Esophagus muscularis mucosa (tissue), 4 donors: ENCODE data around the gene SPTB.

ENCODE experiments used
- EP300 ChIP-seq: sonication (generic); formaldehyde crosslinking; IDR thresholded peaks from one replicate; pipeline ENCODE4 v1.6.1; 2017; ENCODE audit warnings: antibody characterized with exemption
- POLR2A ChIP-seq: fragments of 450-650 bp; IDR thresholded peaks from one replicate; pipeline ENCODE4 v1.6.1; 2017; ENCODE audit warnings: antibody characterized with exemption, moderate library complexity, mild to moderate bottlenecking, low read depth
- POLR2AphosphoS5 ChIP-seq, 2 donors: sonication (generic); formaldehyde crosslinking; IDR thresholded peaks; one replicate each; pipeline ENCODE4 v1.6.1; 2017; ENCODE audit warnings: antibody characterized with exemption in 2 of 2
- TF ChIP-seq, protein P1 (sequence below), 3 experiments: fragments of 200-600 bp in 2 of 3; fragments of 450-650 bp in 1 of 3; sonication (generic) in 2 of 3; IDR thresholded peaks; one replicate each; pipeline ENCODE4 v1.5.1; 2017 to 2019; ENCODE audit warnings: antibody characterized with exemption in 3 of 3, mild to moderate bottlenecking in 2 of 3, moderate library complexity in 1 of 3

DNA sequence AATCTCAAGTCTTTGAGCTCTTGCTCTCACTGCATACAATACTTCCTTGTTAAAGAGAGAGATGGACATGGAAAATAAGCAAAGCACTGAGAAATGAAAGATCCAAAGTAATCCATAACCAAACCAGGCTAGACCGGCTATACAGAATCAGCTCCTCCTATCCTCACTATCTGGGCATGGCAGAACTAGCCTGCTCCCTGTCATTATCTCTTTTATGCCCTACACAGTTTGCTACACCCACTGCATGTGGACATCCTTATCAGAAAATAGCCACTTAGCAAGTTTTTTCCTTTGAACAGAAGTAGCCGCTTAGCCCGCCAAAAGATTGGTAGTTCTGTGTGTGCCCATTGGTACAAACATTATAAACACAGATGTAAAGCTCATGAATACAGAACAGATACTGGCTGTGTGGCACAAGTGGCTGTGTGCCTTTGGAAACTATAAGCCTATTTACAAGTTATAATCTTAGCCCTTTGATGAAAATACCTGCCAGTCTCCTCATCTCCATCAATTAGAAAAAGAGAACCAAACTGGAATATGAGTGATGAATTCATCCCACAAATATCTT lies 34.7 kb downstream of the SPTB start:
- TF ChIP-seq POLR2A (no peak), POLR2AphosphoS5 (IDR thresholded peaks at IDR 0.05) (no peak), EP300 (no peak)
- TF ChIP-seq, protein P1, sequence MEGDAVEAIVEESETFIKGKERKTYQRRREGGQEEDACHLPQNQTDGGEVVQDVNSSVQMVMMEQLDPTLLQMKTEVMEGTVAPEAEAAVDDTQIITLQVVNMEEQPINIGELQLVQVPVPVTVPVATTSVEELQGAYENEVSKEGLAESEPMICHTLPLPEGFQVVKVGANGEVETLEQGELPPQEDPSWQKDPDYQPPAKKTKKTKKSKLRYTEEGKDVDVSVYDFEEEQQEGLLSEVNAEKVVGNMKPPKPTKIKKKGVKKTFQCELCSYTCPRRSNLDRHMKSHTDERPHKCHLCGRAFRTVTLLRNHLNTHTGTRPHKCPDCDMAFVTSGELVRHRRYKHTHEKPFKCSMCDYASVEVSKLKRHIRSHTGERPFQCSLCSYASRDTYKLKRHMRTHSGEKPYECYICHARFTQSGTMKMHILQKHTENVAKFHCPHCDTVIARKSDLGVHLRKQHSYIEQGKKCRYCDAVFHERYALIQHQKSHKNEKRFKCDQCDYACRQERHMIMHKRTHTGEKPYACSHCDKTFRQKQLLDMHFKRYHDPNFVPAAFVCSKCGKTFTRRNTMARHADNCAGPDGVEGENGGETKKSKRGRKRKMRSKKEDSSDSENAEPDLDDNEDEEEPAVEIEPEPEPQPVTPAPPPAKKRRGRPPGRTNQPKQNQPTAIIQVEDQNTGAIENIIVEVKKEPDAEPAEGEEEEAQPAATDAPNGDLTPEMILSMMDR (IDR thresholded peaks at IDR 0.05), result no peak
